Aortic smooth muscle cell (primary cell): ENCODE data around the gene TOMM20. TPM values are rescaled to one million over a fixed set of nuclear protein-coding genes. Genes with fewer than 3 reads are reported as not detected.

ENCODE experiments used
- total RNA-seq: library from RNA; depleted of rRNA; stranded (reverse); fragments of >200 nt; gene quantifications from 2 replicates; pipeline ENCODE4 v1.2.3, GENCODE V29; 2014

Gene TOMM20
- 71.2 and 80.1 TPM in 2 replicates for total RNA-seq

DNA sequence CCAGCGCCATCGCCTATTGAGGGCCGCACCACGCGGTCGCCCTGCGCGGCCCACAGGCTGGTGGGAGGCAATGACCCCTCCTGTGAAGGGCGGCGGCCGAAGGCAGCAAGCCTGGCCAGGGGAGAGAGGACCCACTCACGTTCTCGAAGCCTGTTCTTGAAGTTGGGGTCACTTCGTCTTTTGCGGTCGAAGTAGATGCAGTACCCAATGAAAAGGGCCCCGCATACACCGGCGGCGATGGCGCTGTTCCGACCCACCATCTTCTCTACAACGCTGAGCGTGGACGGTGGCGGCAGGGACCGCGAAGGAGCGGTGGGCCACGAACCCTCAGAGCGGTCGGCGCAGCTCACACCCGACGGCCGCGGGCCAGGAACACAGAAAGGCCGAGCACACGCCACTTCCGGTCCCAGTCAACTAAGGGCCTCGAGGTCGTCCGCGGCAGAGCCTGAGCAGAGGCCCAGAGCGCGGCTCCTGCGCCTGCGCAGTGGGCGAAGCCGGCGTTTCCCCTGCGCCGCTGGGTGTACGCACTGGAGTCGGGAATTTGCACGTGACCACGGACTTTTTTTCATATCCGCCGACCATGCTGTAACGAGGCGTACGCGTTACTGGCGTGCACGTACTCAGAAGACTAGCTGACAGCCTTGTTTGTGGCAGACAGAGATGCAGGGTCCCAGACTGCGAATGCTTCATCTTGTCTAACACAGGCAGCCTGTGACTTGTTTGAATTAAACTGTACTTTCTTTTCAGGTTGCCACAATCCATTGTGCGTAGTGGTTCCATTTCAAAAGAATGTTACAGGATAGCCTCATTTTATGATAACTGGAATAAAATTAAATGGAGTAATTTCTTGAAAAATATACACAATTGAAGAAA is at the start of gene TOMM20:
Gene TOMM20, minus strand, starts transcription at position 382 of the 873 bp plus-strand sequence. Its CDS starts 122 bp downstream, at position 260.

DNA sequence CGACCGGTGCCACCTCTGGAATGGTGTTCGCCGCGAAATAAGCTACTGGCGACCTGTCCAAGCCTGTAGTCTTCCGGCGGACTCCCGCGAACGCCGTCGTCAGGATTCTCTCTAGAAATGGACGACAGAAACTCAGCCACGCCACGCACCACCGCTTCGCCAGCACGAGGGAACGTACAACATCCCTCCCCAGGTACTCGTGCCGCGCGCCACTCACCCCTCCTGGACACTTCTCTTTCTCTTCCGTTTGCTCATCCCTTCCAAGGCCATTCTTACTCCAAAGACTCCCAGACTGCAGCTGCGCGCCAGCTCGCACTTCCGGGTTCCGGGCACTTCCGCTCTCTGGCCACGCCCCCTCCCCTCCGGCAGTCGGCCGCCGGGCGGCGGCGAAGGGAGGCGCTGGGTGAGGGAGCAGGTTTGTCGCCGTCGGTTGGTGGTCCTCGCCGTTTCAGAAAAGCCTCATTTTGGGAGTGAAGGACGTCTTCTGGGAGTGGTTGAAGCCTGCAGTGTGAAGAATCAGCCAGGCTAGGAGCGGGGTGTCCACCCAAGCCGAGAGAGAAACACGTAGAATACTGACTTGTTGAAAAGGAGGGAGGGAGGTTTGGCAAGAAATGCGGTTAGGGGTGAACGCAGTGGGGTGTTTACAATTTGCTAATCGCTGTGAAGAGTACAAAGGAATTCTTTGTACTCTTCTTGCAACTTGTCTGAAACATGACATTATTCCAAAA is 32.5 kb upstream of the TOMM20 start, which contains the start of gene RBM34:
Gene RBM34, minus strand, starts transcription at position 294 of the 728 bp plus-strand sequence. Its CDS starts 24 bp downstream, at position 270.

Other genes starting within 250 kb of the TOMM20 start
- gene RBM34, start 32.4 kb upstream of the TOMM20 start, total RNA-seq, result 55.1 and 58.6 TPM in 2 replicates
- 42.1 and 45.1 TPM in 2 replicates for gene ARID4B, start 199.3 kb upstream of the TOMM20 start, total RNA-seq
- 20.3 and 25.1 TPM in 2 replicates for gene GGPS1, start 199.7 kb upstream of the TOMM20 start, total RNA-seq
- gene TBCE, start 238.6 kb upstream of the TOMM20 start, total RNA-seq, result 27.2 and 30.4 TPM in 2 replicates